KMS-11 (cell line): ENCODE measurements around the gene BHLHA9.

Source experiments
- H2AFZ ChIP-seq: fragments of 200-600 bp; sonication (generic); 2 replicates; pipeline ENCODE4 v1.6.1; 2016; ENCODE audit warnings: antibody characterized with exemption, mixed run types, low read depth
- H3K27ac ChIP-seq: fragments of 200-600 bp; sonication (generic); 2 replicates; pipeline ENCODE4 v1.6.1; 2016; ENCODE audit warnings: mild to moderate bottlenecking, mixed run types
- H3K27me3 ChIP-seq: fragments of 200-600 bp; sonication (generic); 2 replicates; pipeline ENCODE4 v1.6.1; 2017; ENCODE audit warnings: mild to moderate bottlenecking, low read depth, mixed run types, moderate library complexity; ENCODE audit not compliant: insufficient read depth
- H3K36me3 ChIP-seq: fragments of 200-600 bp; sonication (generic); 2 replicates; pipeline ENCODE4 v1.6.1; 2017; ENCODE audit warnings: mild to moderate bottlenecking, mixed run types; ENCODE audit not compliant: insufficient read depth
- H3K4me1 ChIP-seq: fragments of 200-600 bp; sonication (generic); 2 replicates; pipeline ENCODE4 v1.6.1; 2016; ENCODE audit warnings: mild to moderate bottlenecking, low read depth, mixed run types; ENCODE audit not compliant: poor library complexity, severe bottlenecking
- H3K4me2 ChIP-seq: fragments of 200-600 bp; sonication (generic); 2 replicates; pipeline ENCODE4 v1.7.0; 2016; ENCODE audit warnings: mild to moderate bottlenecking, mixed run types
- H3K4me3 ChIP-seq: fragments of 200-600 bp; sonication (generic); IDR thresholded peaks from 2 replicates; pipeline ENCODE4 v1.6.1; 2017; ENCODE audit warnings: low read depth, low read length, mixed read lengths; ENCODE audit not compliant: insufficient read depth
- H3K79me2 ChIP-seq: fragments of 200-600 bp; sonication (generic); 2 replicates; pipeline ENCODE4 v1.6.1; 2016; ENCODE audit warnings: low read depth, mixed run types; ENCODE audit not compliant: insufficient read depth
- H3K9ac ChIP-seq: fragments of 200-600 bp; sonication (generic); 2 replicates; pipeline ENCODE4 v1.6.1; 2016; ENCODE audit warnings: mild to moderate bottlenecking, mixed run types
- H4K20me1 ChIP-seq: fragments of 200-600 bp; sonication (generic); 2 replicates; pipeline ENCODE4 v1.6.1; 2016; ENCODE audit warnings: mild to moderate bottlenecking, mixed run types; ENCODE audit not compliant: insufficient read depth
- CTCF ChIP-seq: fragments of 200-600 bp; sonication (generic); conservative IDR thresholded peaks from 2 replicates; pipeline ENCODE4 v1.6.1; 2017; ENCODE audit warnings: low read depth, mild to moderate bottlenecking, antibody characterized with exemption, low read length, moderate library complexity, mixed read lengths

BHLHA9 gene

GRCh38 chr17:1224330-1224729, 45.9 kb upstream of the BHLHA9 start:
- no peak overlapping the region for H2AFZ ChIP-seq
- H3K4me1 ChIP-seq, result no peaks in the 10 kb centered on the region
- no peaks in the 10 kb centered on the region for H3K79me2 ChIP-seq
- no peak overlapping the region for H3K9ac ChIP-seq
- H3K27me3 ChIP-seq, result peaks cover 37% of the 10 kb centered on the region
- no peak overlapping the region for H3K4me2 ChIP-seq
- no peak overlapping the region for H3K4me3 ChIP-seq
- H3K27ac ChIP-seq, result no peak overlapping the region
- H3K36me3 ChIP-seq, result no peaks in the 10 kb centered on the region
- no peak for TF ChIP-seq CTCF
- H4K20me1 ChIP-seq, result no peaks in the 10 kb centered on the region

- Histone ChIP-seq H4K20me1 (no peaks in the 10 kb centered on the region), H3K27ac (no peak overlapping the region), H3K9ac (no peak overlapping the region), H2AFZ (no peak overlapping the region), H3K4me3 (no peak overlapping the region), H3K27me3 (peaks cover 23% of the 10 kb centered on the region), H3K4me2 (no peak overlapping the region), H3K4me1 (no peaks in the 10 kb centered on the region), H3K79me2 (no peaks in the 10 kb centered on the region), H3K36me3 (no peaks in the 10 kb centered on the region)
- TF ChIP-seq CTCF, result no peak
These were observed 43.9 kb upstream of the BHLHA9 start for GRCh38 chr17:1226308-1226707.

GRCh38 chr17:1227365-1227764, 42.9 kb upstream of the BHLHA9 start:
- no peak overlapping the region for H3K27ac ChIP-seq
- no peak overlapping the region for H3K4me2 ChIP-seq
- H2AFZ ChIP-seq, result no peak overlapping the region
- no peaks in the 10 kb centered on the region for H3K4me1 ChIP-seq
- no peaks in the 10 kb centered on the region for H3K36me3 ChIP-seq
- H3K79me2 ChIP-seq, result no peaks in the 10 kb centered on the region
- no peak overlapping the region for H3K9ac ChIP-seq
- H4K20me1 ChIP-seq, result no peaks in the 10 kb centered on the region
- TF ChIP-seq CTCF, result no peak
- peaks cover 26% of the 10 kb centered on the region for H3K27me3 ChIP-seq
- no peak overlapping the region for H3K4me3 ChIP-seq

- Histone ChIP-seq H3K4me3 (no peak overlapping the region), H2AFZ (no peak overlapping the region), H3K36me3 (no peaks in the 10 kb centered on the region), H4K20me1 (no peaks in the 10 kb centered on the region), H3K79me2 (no peaks in the 10 kb centered on the region), H3K27me3 (peaks cover 26% of the 10 kb centered on the region; the same call in 1 of the 2 replicates), H3K9ac (no peak overlapping the region), H3K4me1 (no peaks in the 10 kb centered on the region), H3K27ac (no peak overlapping the region), H3K4me2 (no peak overlapping the region)
- no peak for TF ChIP-seq CTCF
These were observed 42.1 kb upstream of the BHLHA9 start for GRCh38 chr17:1227917-1228780.
